Measurements from ENCODE around the gene TRIM7. TPM values are rescaled to one million over a fixed set of nuclear protein-coding genes. Genes with fewer than 3 reads are reported as not detected.
A peak's percentile ranks its signal among the peaks of the same experiment; 100 is the strongest.
"Not testable (repeated sequence)": the region's sequence is repeated elsewhere in the genome, so short reads cannot be mapped to it uniquely, and the experiment has no call there.

The TRIM7 gene
- total RNA-seq, 1 donor from 2014 or later: 0.93 TPM

- TF ChIP-seq CTCF (IDR thresholded peaks at IDR 0.05; ENCODE audit: partially characterized antibody, unreplicated experiment): no peak
- no peak for DNase-seq
- Mint-ChIP-seq H3K9me3 (ENCODE audit: unreplicated experiment) (peaks cover 12% of the 10 kb centered on the region), H3K4me1 (ENCODE audit: low read depth, unreplicated experiment) (peaks cover 6% of the 10 kb centered on the region), H3K27ac (ENCODE audit: unreplicated experiment) (no peak overlapping the region), H3K27me3 (ENCODE audit: unreplicated experiment) (peaks cover 12% of the 10 kb centered on the region), H3K36me3 (ENCODE audit: unreplicated experiment) (no peaks in the 10 kb centered on the region), H3K4me3 (ENCODE audit: unreplicated experiment) (no peak overlapping the region)
These were observed 7.9 kb upstream of the TRIM7 start for GRCh38 chr5:181212934-181213333.

GRCh38 chr5:181212080-181212479 is 7.1 kb upstream of the TRIM7 start:
- TF ChIP-seq CTCF (IDR thresholded peaks at IDR 0.05; ENCODE audit: partially characterized antibody, unreplicated experiment): no peak
- Mint-ChIP-seq H3K36me3 (ENCODE audit: unreplicated experiment) (no peaks in the 10 kb centered on the region), H3K27ac (ENCODE audit: unreplicated experiment) (no peak overlapping the region), H3K9me3 (ENCODE audit: unreplicated experiment) (peaks cover 15% of the 10 kb centered on the region), H3K4me1 (ENCODE audit: low read depth, unreplicated experiment) (peaks cover 3% of the 10 kb centered on the region), H3K4me3 (ENCODE audit: unreplicated experiment) (no peak overlapping the region), H3K27me3 (ENCODE audit: unreplicated experiment) (peaks cover 19% of the 10 kb centered on the region)
- no peak for DNase-seq

- Mint-ChIP-seq H3K36me3 (ENCODE audit: unreplicated experiment) (peaks cover 7% of the 10 kb centered on the region), H3K27ac (ENCODE audit: unreplicated experiment) (no peak overlapping the region), H3K4me3 (ENCODE audit: unreplicated experiment) (no peak overlapping the region), H3K27me3 (ENCODE audit: unreplicated experiment) (peaks cover 25% of the 10 kb centered on the region), H3K4me1 (ENCODE audit: low read depth, unreplicated experiment) (peaks cover 9% of the 10 kb centered on the region), H3K9me3 (ENCODE audit: unreplicated experiment) (peaks cover 22% of the 10 kb centered on the region)
- TF ChIP-seq CTCF (IDR thresholded peaks at IDR 0.05; ENCODE audit: partially characterized antibody, unreplicated experiment): no peak
- no peak for DNase-seq
These were observed 6.2 kb upstream of the TRIM7 start for GRCh38 chr5:181211208-181211607.

GRCh38 chr5:181210698-181211097 is 5.7 kb upstream of the TRIM7 start:
- not testable (repeated sequence) for DNase-seq; H3K27ac Mint-ChIP-seq (ENCODE audit: unreplicated experiment); H3K4me3 Mint-ChIP-seq (ENCODE audit: unreplicated experiment)
- H3K9me3 Mint-ChIP-seq (ENCODE audit: unreplicated experiment): peaks cover 26% of the 10 kb centered on the region
- peaks cover 29% of the 10 kb centered on the region for H3K27me3 Mint-ChIP-seq (ENCODE audit: unreplicated experiment)
- peaks cover 13% of the 10 kb centered on the region for H3K4me1 Mint-ChIP-seq (ENCODE audit: low read depth, unreplicated experiment)
- H3K36me3 Mint-ChIP-seq (ENCODE audit: unreplicated experiment): peaks cover 13% of the 10 kb centered on the region

- peaks cover 29% of the 10 kb centered on the region for H3K9me3 Mint-ChIP-seq (ENCODE audit: unreplicated experiment)
- peaks cover 15% of the 10 kb centered on the region for H3K36me3 Mint-ChIP-seq (ENCODE audit: unreplicated experiment)
- not testable (repeated sequence) for H3K27ac Mint-ChIP-seq (ENCODE audit: unreplicated experiment); DNase-seq; H3K4me3 Mint-ChIP-seq (ENCODE audit: unreplicated experiment)
- H3K4me1 Mint-ChIP-seq (ENCODE audit: low read depth, unreplicated experiment): peaks cover 13% of the 10 kb centered on the region
- H3K27me3 Mint-ChIP-seq (ENCODE audit: unreplicated experiment): peaks cover 32% of the 10 kb centered on the region
These were observed 5.2 kb upstream of the TRIM7 start for GRCh38 chr5:181210148-181210547.

- H3K27ac Mint-ChIP-seq (ENCODE audit: unreplicated experiment); DNase-seq; H3K4me3 Mint-ChIP-seq (ENCODE audit: unreplicated experiment): not testable (repeated sequence)
- H3K9me3 Mint-ChIP-seq (ENCODE audit: unreplicated experiment): peaks cover 29% of the 10 kb centered on the region
- peaks cover 15% of the 10 kb centered on the region for H3K36me3 Mint-ChIP-seq (ENCODE audit: unreplicated experiment)
- H3K27me3 Mint-ChIP-seq (ENCODE audit: unreplicated experiment): peaks cover 30% of the 10 kb centered on the region
- peaks cover 13% of the 10 kb centered on the region for H3K4me1 Mint-ChIP-seq (ENCODE audit: low read depth, unreplicated experiment)
These were observed 4.0 kb upstream of the TRIM7 start for GRCh38 chr5:181209006-181209405.

- Mint-ChIP-seq H3K27me3 (ENCODE audit: unreplicated experiment) (peaks cover 32% of the 10 kb centered on the region), H3K27ac (ENCODE audit: unreplicated experiment) (peak overlapping the region; percentile 36), H3K36me3 (ENCODE audit: unreplicated experiment) (peaks cover 15% of the 10 kb centered on the region), H3K4me1 (ENCODE audit: low read depth, unreplicated experiment) (peaks cover 11% of the 10 kb centered on the region), H3K9me3 (ENCODE audit: unreplicated experiment) (peaks cover 29% of the 10 kb centered on the region), H3K4me3 (ENCODE audit: unreplicated experiment) (peak overlapping the region; percentile 96)
- no peak for TF ChIP-seq CTCF (IDR thresholded peaks at IDR 0.05; ENCODE audit: partially characterized antibody, unreplicated experiment)
- no peak for DNase-seq
These were observed 2.9 kb upstream of the TRIM7 start for GRCh38 chr5:181207960-181208253.
